ENCODE measurements around the gene NRP2.

GRCh38 chr2:205748639-205749038, 66.3 kb downstream of the NRP2 start:
- TF ChIP-seq CTCF (IDR thresholded peaks at IDR 0.05 in 2 of 3, conservative IDR thresholded peaks at IDR 0.05 in 1 of 3; ENCODE audit: borderline replicate concordance in 1 of 3, insufficient read depth in 1 of 3, low read depth in 2 of 3, low read length in 2 of 3) = no peak
- TF ChIP-seq REST (IDR thresholded peaks at IDR 0.05; ENCODE audit: low read depth) = no peak
- TF ChIP-seq EGR1 (IDR thresholded peaks at IDR 0.05; ENCODE audit: low read depth) = no peak
- peak; percentile 48; the same call in 1 of the 2 replicates for TF ChIP-seq SP1 (IDR thresholded peaks at IDR 0.05; ENCODE audit: low read depth)
- TF ChIP-seq EZH2phosphoT487 (IDR thresholded peaks at IDR 0.05; ENCODE audit: borderline replicate concordance) = no peak
- no peak for TF ChIP-seq EZH2 (IDR thresholded peaks at IDR 0.05)
- no peak for TF ChIP-seq YY1 (IDR thresholded peaks at IDR 0.05; ENCODE audit: extremely low read depth, insufficient replicate concordance, low read depth, low read length)

Data from HCT116 (cell line).